Smooth muscle cell of the brain vasculature (primary cell): ENCODE results near the gene CCDC34.

Source experiments
- DNase-seq: peaks from one replicate; pipeline ENCODE4 v3.0.0-alpha.2; 2012; ENCODE audit warnings: low read depth, low spot score

Gene CCDC34

GRCh38 chr11:27291302-27291889 is 71.6 kb downstream of the CCDC34 start:
- no peak for DNase-seq

GRCh38 chr11:27290261-27291050 is 72.6 kb downstream of the CCDC34 start:
- no peak for DNase-seq
